Ectodermal cell (in vitro differentiated cells): Measurements from ENCODE around the gene MAPK10.
"Not testable (repeated sequence)": the region's sequence is repeated elsewhere in the genome, so short reads cannot be mapped to it uniquely, and the experiment has no call there.

Source experiments
- H3K27ac ChIP-seq: 2 replicates; pipeline ENCODE4 v1.7.0; 2013; ENCODE audit warnings: mild to moderate bottlenecking, low read depth, low read length; ENCODE audit not compliant: insufficient read depth, poor library complexity, severe bottlenecking
- H3K27me3 ChIP-seq: 2 replicates; pipeline ENCODE4 v1.7.0; 2013; ENCODE audit warnings: mild to moderate bottlenecking, low read length; ENCODE audit not compliant: insufficient read depth, control insufficient read depth, poor library complexity, severe bottlenecking
- H3K36me3 ChIP-seq: one replicate; pipeline ENCODE4 v1.7.0; 2013; ENCODE audit warnings: low read length; ENCODE audit not compliant: control insufficient read depth, insufficient read depth
- H3K4me1 ChIP-seq: one replicate; pipeline ENCODE4 v1.7.0; 2013; ENCODE audit warnings: low read length; ENCODE audit not compliant: control insufficient read depth, insufficient read depth
- H3K4me3 ChIP-seq: 2 replicates; pipeline ENCODE4 v1.7.0; 2013; ENCODE audit warnings: low read depth, low read length, control low read depth; ENCODE audit not compliant: insufficient read depth
- H3K9me3 ChIP-seq: 2 replicates; pipeline ENCODE4 v1.7.0; 2013; ENCODE audit warnings: mild to moderate bottlenecking, low read length, moderate library complexity; ENCODE audit not compliant: control insufficient read depth
- WGBS, 2 experiments: methylation state at CpG; one replicate each; pipeline ENCODE4 v1.1.7; 2013; ENCODE audit warnings: missing lambda C conversion rate in 2 of 2; 5-methylcytosine and 5-hydroxymethylcytosine counted together

The MAPK10 gene

DNA sequence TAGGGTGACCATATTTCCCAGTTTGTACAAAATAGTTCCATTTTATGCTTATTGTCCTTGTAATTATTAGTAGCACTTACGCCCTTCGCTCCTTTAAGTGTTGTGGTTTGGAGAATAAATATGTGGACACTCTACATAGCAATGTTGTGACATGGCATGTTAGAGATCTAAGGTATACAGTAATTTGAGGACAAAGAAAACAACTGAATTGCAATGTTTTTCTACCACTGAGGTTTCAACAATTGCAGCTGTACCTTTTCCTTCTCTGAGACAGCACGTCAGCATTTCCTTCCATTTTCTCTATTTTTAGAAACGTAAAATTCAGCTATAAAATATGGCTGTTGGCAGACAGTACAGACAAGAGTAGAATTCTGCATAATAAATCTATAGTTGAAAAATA lies 323.1 kb downstream of the MAPK10 start:
- 95 to 100% methylated on average over 3 to 4 of the region's 4 CpGs for WGBS, 2 experiments

DNA sequence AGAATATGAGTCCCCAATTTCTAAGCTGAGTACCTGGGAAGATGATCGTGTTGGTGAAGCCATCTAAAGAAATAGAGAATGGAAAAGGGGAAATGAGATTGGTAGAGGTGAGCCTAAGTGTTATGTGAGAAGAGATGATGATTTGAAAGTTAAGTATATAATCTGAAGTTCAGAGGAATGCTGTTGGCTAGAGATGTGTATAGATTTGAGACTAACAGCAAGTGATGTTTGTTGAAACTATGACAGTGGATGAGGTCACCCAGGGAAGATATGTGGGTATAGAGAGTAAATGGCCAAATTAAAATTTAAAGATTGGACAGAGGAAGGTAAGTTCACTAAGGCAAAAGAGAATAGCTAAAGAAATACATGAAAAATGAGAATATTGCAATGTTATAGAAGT lies 324.2 kb downstream of the MAPK10 start:
- peaks cover 5% of the 10 kb centered on the region for H3K4me1 ChIP-seq
- peaks cover 13% of the 10 kb centered on the region for H3K36me3 ChIP-seq
- H3K27ac ChIP-seq, result no peak overlapping the region
- H3K4me3 ChIP-seq, result no peak overlapping the region
- WGBS, 2 experiments, result 92 to 93% methylated on average over 1 of the region's 1 CpG
- no peaks in the 10 kb centered on the region for H3K27me3 ChIP-seq
- no peaks in the 10 kb centered on the region for H3K9me3 ChIP-seq

More for the DNA sequence above, 323.1 kb downstream of the MAPK10 start:
- Histone ChIP-seq H3K4me1 (peaks cover 5% of the 10 kb centered on the region), H3K36me3 (peaks cover 13% of the 10 kb centered on the region), H3K27ac (no peak overlapping the region), H3K27me3 (no peaks in the 10 kb centered on the region), H3K4me3 (no peak overlapping the region), H3K9me3 (no peaks in the 10 kb centered on the region)

DNA sequence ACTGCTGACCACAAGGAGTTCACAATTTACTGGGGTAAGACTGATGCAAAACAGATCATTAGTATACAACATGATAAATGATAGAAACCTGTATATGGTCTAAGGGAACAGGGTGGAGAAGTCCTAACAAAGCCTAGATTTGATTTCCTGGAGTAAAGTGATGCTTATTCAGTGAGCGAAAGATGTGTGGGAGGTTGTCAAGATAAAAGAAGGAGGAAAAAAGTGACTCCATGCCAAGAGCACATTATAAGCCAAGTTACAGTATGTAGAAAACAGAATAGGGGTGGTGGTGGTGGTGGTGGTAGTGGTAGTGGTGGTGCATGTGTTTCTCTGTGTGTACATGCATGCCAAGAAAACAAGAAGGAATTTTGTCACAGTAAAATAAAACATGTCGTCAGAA lies 325.2 kb downstream of the MAPK10 start:
- Histone ChIP-seq H3K27me3 (no peaks in the 10 kb centered on the region), H3K4me1 (peaks cover 5% of the 10 kb centered on the region), H3K27ac (no peak overlapping the region), H3K4me3 (no peak overlapping the region), H3K36me3 (peaks cover 14% of the 10 kb centered on the region), H3K9me3 (no peaks in the 10 kb centered on the region)
- WGBS, 2 experiments, result 94 to 95% methylated on average over 2 of the region's 2 CpGs

DNA sequence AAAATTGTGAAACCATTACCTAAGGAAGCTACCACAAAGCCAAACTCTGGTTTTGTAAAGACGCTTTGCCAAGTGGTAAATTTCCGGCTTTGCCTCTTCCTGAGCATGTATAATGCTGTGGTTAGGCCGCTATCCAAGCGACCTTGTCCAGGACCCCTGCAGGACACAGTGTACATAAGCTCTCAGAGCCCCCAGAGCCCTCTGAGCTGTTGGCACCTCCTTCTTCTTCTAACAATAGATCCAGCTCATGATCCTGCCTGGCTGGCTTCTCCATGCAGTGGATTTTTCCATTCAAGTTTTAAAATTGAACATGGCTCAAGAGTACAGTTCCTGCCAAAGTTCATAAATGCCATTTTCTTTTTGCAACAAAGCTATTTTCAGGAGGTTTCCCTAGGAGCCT lies 326.7 kb downstream of the MAPK10 start:
- no peak overlapping the region for H3K27ac ChIP-seq
- no peaks in the 10 kb centered on the region for H3K27me3 ChIP-seq
- peaks cover 5% of the 10 kb centered on the region for H3K4me1 ChIP-seq
- no peaks in the 10 kb centered on the region for H3K9me3 ChIP-seq
- H3K4me3 ChIP-seq, result no peak overlapping the region
- peaks cover 9% of the 10 kb centered on the region for H3K36me3 ChIP-seq
- WGBS, 2 experiments, result 93 to 95% methylated on average over 4 of the region's 4 CpGs

DNA sequence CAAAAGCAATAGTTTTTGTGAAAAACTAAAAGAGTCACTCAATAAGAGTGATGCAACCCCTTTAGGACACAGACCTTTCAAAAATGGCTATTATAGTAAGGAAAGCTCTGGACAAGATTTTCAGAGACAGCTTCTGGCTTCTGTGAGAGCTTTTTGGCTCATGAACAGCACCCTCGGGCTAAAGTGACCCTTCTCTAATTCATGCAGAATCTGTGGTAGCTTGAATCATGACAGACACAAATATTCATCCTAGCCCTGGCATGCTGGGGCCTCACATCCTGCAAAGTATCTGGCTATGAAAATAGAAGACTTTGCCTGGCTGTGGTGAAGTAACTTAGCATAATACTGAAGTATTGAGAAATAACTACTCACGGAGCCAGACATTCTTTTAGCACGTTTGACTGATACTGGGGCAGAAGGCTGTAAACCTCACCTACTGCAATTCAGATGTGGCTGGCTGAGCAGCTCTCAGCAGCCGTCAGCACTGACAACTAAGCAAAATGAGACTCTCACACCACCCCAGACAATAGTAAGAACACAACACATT lies 327.3 kb downstream of the MAPK10 start:
- Histone ChIP-seq H3K4me3 (no peak overlapping the region), H3K4me1 (peaks cover 5% of the 10 kb centered on the region)

DNA sequence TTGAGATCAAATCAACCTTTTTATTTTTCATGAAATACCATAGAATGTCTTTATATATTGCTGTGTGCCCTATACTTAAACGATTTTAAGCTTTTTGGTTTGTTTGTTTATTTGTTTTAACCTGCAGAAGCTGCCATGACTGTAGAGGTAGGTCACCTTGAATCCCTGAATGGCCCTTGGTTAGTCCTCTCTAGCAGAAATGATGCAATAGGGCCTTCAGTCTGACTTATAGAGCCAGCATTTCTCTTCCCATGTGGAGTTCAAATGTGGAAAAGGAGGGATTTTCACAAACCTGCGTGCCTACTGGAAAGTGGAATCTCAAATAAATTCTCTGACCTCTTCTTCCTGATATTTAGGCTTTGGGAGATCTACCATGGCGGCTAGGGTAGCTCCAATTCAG lies 327.9 kb downstream of the MAPK10 start:
- Histone ChIP-seq H3K36me3 (peaks cover 10% of the 10 kb centered on the region), H3K4me3 (no peak overlapping the region), H3K9me3 (no peaks in the 10 kb centered on the region), H3K27me3 (no peaks in the 10 kb centered on the region), H3K4me1 (peaks cover 5% of the 10 kb centered on the region), H3K27ac (no peak overlapping the region)
- WGBS, 2 experiments, result 92 to 93% methylated on average over 3 of the region's 3 CpGs

More for the DNA sequence above, 327.3 kb downstream of the MAPK10 start:
- no peak overlapping the region for H3K27ac ChIP-seq
- peaks cover 9% of the 10 kb centered on the region for H3K36me3 ChIP-seq
- H3K27me3 ChIP-seq, result no peaks in the 10 kb centered on the region
- H3K9me3 ChIP-seq, result no peaks in the 10 kb centered on the region
- 84 to 89% methylated on average over 4 of the region's 4 CpGs for WGBS, 2 experiments

DNA sequence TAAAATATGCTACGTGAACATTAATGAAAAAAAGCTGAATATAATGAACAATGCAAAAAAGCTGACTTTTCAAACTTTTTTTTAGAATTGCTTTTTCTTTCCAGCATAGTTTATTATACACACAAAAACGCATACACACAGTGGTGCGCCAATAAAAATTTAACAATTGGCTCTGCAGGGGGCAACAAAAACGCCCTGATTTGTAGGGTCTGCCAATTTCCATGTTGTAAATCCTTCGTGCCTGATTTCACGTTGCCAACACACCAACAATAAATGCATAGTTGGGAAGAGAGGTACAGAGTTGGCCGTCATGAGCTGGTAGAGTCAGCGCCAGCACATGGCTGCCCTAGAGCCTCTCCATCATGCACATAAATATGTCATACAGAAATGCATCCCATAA lies 333.1 kb downstream of the MAPK10 start:
- peaks cover 7% of the 10 kb centered on the region for H3K36me3 ChIP-seq
- H3K4me3 ChIP-seq, result no peak overlapping the region
- no peaks in the 10 kb centered on the region for H3K9me3 ChIP-seq
- H3K27ac ChIP-seq, result no peak overlapping the region
- WGBS, 2 experiments, result 93 to 97% methylated on average over 7 to 8 of the region's 8 CpGs
- H3K4me1 ChIP-seq, result no peaks in the 10 kb centered on the region
- no peaks in the 10 kb centered on the region for H3K27me3 ChIP-seq

DNA sequence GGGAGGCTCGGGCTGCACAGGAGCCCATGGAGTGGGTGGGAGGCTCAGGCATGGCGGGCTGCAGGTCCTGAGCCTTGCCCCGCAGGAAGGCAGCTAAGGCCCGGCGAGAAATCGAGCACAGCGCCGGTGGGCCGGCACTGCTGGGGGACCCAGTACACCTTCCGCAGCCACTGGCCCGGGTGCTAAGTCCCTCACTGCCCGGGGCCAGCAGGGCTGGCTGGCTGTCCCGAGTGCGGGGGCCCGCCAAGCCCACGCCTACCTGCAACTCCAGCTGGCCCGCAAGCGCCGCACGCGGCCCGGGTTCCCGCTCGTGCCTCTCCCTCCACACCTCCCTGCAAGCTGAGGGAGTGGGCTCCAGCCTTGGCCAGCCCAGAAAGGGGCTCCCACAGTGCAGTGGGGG lies 338.2 kb downstream of the MAPK10 start:
- not testable (repeated sequence) for H3K27ac ChIP-seq, H3K9me3 ChIP-seq, H3K36me3 ChIP-seq, H3K27me3 ChIP-seq, H3K4me1 ChIP-seq, H3K4me3 ChIP-seq
- 93 to 94% methylated on average over 24 of the region's 24 CpGs for WGBS, 2 experiments

DNA sequence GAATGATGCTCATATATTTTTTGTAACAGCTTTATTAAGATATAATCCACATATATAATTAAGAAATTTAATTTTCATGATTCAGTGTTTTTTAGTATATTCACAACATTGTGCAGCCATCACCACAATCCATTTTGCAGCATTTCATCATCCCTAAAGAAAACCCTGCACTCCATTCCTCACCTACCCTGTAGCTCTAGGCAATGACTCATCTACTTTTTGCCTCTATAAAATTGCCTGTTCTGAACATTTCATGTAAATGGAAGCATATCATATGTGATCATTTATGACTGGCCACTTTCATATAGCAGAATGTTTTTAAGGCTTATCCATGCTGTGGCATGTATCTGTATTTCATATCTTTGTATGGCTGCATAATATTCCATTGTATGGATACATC lies 339.9 kb downstream of the MAPK10 start:
- Histone ChIP-seq H3K36me3 (no peaks in the 10 kb centered on the region), H3K27ac (no peak overlapping the region), H3K9me3 (no peaks in the 10 kb centered on the region), H3K4me3 (no peak overlapping the region), H3K4me1 (no peaks in the 10 kb centered on the region), H3K27me3 (no peaks in the 10 kb centered on the region)

DNA sequence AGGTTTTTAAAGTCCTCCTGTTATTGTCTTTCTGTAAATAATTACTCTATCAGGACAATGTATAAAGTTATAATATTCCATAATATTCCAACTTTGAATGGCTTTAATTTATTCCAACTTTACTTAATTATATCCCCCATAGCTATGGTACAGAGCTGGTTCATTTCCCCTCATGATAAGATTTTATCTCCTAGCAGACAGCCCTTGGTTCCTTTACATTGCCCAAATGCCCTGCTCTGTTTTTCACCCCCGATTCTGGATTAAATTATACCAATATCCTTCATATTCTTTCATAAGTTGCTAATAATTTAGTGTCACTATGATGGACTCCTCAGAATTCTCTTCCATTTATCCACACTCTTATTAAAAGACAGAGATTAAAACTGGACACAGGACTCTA lies 340.5 kb downstream of the MAPK10 start:
- no peaks in the 10 kb centered on the region for H3K36me3 ChIP-seq

More for the DNA sequence above, 340.5 kb downstream of the MAPK10 start:
- H3K9me3 ChIP-seq, result no peaks in the 10 kb centered on the region
- H3K4me1 ChIP-seq, result no peaks in the 10 kb centered on the region
- no peak overlapping the region for H3K4me3 ChIP-seq
- H3K27ac ChIP-seq, result no peak overlapping the region
- 77 to 100% methylated on average over 1 of the region's 1 CpG for WGBS, 2 experiments
- H3K27me3 ChIP-seq, result no peaks in the 10 kb centered on the region
